ENCODE data around the gene ICA1L.

Gene ICA1L

DNA sequence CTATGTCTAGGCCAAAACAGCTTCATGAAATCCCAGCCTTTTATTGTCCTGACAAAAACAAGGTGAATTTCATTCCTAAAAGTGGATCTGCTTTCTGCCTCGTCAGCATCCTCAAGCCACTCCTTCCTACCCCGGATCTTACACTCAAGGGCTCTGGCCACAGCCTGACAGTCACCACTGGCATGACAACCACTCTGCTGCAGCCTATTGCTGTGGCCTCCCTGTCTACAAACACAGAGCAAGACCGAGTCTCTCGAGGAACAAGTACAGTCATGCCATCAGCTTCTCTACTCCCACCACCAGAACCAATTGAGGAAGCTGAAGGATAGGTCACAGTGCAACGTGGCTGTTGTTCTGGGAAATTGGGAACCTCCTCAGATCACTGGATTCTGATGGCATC is 106.1 kb downstream of the ICA1L start:
- no peak overlapping the region for H3K4me3 ChIP-seq (ENCODE audit: control insufficient read depth, low read depth, low read length)
- TF ChIP-seq CTCF (IDR thresholded peaks at IDR 0.05; ENCODE audit: control insufficient read depth, insufficient read depth, low read depth, low read length, missing control alignments) = no peak
- no peak for DNase-seq (ENCODE audit: low read depth)

DNA sequence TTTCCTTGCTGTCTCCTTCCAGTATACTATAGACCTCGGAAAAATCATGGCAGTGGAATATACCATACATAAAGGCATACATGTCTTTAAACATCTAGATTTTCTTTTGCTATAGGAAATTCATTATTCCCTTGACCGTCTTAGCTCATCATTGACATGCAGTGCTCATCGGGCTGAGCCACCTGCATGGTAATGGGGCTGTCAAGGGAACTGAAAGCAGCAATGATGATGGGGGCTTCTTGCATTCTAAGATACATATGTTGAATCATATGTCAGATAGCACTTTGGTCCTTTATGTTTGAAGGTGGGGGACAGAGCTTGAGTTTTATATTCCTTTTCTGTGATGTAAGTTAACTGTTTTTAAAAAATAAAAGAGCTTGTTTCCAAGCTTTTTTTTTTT is 106.6 kb downstream of the ICA1L start:
- no peak for DNase-seq (ENCODE audit: low read depth)
- TF ChIP-seq CTCF (IDR thresholded peaks at IDR 0.05; ENCODE audit: control insufficient read depth, insufficient read depth, low read depth, low read length, missing control alignments) = no peak

GRCh38 chr2:202763916-202764315 is 107.7 kb downstream of the ICA1L start:
- H3K4me3 ChIP-seq (ENCODE audit: control insufficient read depth, low read depth, low read length) = no peak overlapping the region
- no peak for DNase-seq (ENCODE audit: low read depth)
- TF ChIP-seq CTCF (IDR thresholded peaks at IDR 0.05; ENCODE audit: control insufficient read depth, insufficient read depth, low read depth, low read length, missing control alignments) = no peak

More for the DNA sequence above, 106.6 kb downstream of the ICA1L start:
- H3K4me3 ChIP-seq (ENCODE audit: control insufficient read depth, low read depth, low read length) = no peak overlapping the region

GRCh38 chr2:202762556-202762955 is 109.0 kb downstream of the ICA1L start:
- no peak for TF ChIP-seq CTCF (IDR thresholded peaks at IDR 0.05; ENCODE audit: control insufficient read depth, insufficient read depth, low read depth, low read length, missing control alignments)
- H3K4me3 ChIP-seq (ENCODE audit: control insufficient read depth, low read depth, low read length) = no peak overlapping the region
- no peak for DNase-seq (ENCODE audit: low read depth)

DNA sequence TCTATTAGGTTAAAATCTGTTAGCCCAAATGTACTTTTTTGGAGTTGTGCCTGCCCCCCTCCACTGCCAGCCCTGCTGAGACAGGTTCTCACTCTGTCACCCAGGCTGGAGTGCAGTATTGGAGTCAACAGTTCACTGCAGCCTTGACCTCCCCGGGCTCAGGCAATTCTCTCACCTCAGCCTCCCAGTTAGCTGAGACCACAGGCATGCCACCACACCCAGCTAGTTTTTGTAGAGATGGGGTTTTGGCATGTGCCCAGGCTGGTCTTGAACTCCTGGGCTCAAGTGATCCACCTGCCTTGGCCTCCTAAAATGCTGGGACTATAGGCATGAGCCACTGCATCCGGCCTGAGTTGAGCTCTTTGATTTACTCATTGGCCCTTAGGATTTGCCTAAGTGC is 110.7 kb downstream of the ICA1L start:
- H3K4me3 ChIP-seq (ENCODE audit: control insufficient read depth, low read depth, low read length) = no peak overlapping the region
- no peak for DNase-seq (ENCODE audit: low read depth)
- TF ChIP-seq CTCF (IDR thresholded peaks at IDR 0.05; ENCODE audit: control insufficient read depth, insufficient read depth, low read depth, low read length, missing control alignments) = no peak

DNA sequence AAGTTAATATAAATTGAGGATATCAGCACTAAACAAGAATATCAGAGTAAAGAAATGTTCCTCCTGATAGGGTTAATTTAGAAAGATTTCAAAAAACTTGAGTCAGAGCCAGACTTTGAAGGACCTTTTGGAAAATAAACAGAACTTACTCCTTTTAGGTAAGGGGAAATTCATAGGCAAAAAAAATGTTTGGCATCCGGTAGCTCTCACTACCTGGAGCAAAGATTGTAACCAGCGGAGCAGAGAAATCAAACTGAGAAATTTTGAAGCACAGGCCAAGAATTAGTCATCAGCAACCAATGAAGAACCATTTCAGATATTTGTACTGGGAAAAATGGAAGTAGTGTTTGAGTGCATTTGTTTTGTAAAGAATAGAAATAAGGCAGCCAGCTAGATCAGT is 113.0 kb downstream of the ICA1L start:
- TF ChIP-seq CTCF (IDR thresholded peaks at IDR 0.05; ENCODE audit: control insufficient read depth, insufficient read depth, low read depth, low read length, missing control alignments) = no peak
- DNase-seq (ENCODE audit: low read depth) = no peak

DNA sequence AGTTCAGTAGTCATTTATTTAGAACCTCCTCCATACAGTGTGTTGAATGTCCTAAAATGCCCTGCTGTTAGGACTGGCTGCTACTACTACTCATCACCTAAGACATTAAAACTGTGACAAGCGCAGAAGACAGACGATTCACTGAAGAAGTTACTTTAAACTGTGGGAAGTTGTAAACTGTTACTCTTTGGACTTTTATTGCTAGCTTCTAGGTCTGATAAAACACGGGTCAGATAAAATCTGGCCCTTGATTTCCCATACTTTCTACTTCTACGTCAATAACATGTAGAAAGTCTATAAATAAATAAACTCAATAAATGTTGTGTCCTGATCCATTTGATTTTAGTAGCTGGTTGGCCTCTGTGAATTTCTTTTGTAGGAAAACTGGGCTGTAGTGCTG is 113.4 kb downstream of the ICA1L start:
- DNase-seq (ENCODE audit: low read depth) = no peak
- H3K4me3 ChIP-seq (ENCODE audit: control insufficient read depth, low read depth, low read length) = no peak overlapping the region
- no peak for TF ChIP-seq CTCF (IDR thresholded peaks at IDR 0.05; ENCODE audit: control insufficient read depth, insufficient read depth, low read depth, low read length, missing control alignments)

More for the DNA sequence above, 113.0 kb downstream of the ICA1L start:
- no peak overlapping the region for H3K4me3 ChIP-seq (ENCODE audit: control insufficient read depth, low read depth, low read length)

All from AG09309 (cell line).